Loucy (cell line): ENCODE data around the gene ADGRB3.

Experiments
- EZH2phosphoT487 ChIP-seq: fragments of 200-600 bp; IDR thresholded peaks from 2 replicates; pipeline ENCODE4 v1.6.1; 2018; ENCODE audit warnings: antibody characterized with exemption, mild to moderate bottlenecking, moderate library complexity, borderline replicate concordance
- TF ChIP-seq, protein P1 (sequence below): fragments of 200-600 bp; sonication (generic); conservative IDR thresholded peaks from 2 replicates; pipeline ENCODE4 v1.5.1; 2014; ENCODE audit warnings: mild to moderate bottlenecking, antibody characterized with exemption, low read length

DNA sequence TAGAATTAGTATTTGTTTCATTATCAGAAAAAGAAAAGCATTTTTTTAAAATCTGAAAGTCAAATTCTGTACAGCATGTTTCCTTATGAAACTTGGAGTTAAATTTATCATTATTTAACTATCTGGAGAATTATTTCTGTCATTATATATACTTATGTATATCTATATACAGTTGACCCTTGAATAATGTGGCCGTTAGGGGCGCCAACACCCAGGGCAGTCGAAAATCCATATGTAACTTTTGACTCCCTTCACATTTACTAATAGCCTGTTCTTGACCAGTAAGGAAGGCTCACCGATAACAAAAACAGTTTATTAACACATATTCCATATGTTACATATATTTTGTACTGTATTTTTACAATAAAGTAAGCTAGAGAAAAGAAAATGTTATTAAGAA is 341.2 kb downstream of the ADGRB3 start:
- TF ChIP-seq, protein P1, sequence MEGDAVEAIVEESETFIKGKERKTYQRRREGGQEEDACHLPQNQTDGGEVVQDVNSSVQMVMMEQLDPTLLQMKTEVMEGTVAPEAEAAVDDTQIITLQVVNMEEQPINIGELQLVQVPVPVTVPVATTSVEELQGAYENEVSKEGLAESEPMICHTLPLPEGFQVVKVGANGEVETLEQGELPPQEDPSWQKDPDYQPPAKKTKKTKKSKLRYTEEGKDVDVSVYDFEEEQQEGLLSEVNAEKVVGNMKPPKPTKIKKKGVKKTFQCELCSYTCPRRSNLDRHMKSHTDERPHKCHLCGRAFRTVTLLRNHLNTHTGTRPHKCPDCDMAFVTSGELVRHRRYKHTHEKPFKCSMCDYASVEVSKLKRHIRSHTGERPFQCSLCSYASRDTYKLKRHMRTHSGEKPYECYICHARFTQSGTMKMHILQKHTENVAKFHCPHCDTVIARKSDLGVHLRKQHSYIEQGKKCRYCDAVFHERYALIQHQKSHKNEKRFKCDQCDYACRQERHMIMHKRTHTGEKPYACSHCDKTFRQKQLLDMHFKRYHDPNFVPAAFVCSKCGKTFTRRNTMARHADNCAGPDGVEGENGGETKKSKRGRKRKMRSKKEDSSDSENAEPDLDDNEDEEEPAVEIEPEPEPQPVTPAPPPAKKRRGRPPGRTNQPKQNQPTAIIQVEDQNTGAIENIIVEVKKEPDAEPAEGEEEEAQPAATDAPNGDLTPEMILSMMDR: peak; percentile 33
- no peak for TF ChIP-seq EZH2phosphoT487
